GM12801 (cell line): ENCODE results near the gene NOXA1.

ENCODE experiments used
- CTCF ChIP-seq: IDR thresholded peaks from one replicate; pipeline ENCODE4 v1.5.1; 2011; ENCODE audit warnings: control low read depth; ENCODE audit not compliant: insufficient read length; ENCODE audit errors: extremely low read depth

Gene NOXA1

GRCh38 chr9:137411645-137412380 is 11.4 kb upstream of the NOXA1 start:
- no peak for TF ChIP-seq CTCF

GRCh38 chr9:137412431-137412830 is 10.8 kb upstream of the NOXA1 start:
- TF ChIP-seq CTCF = no peak

GRCh38 chr9:137415451-137415850 is 7.7 kb upstream of the NOXA1 start:
- no peak for TF ChIP-seq CTCF

- TF ChIP-seq CTCF = no peak
Observed at GRCh38 chr9:137416006-137416562, 7.1 kb upstream of the NOXA1 start.

- TF ChIP-seq CTCF = no peak
Observed at GRCh38 chr9:137416563-137417151, 6.5 kb upstream of the NOXA1 start.

GRCh38 chr9:137417161-137418021 is 5.8 kb upstream of the NOXA1 start:
- TF ChIP-seq CTCF = no peak
